ENCODE measurements around the gene LCN15.

GRCh38 chr9:136798708-136799078 lies 34.4 kb upstream of the LCN15 start:
- no peak for TF ChIP-seq CTCF (IDR thresholded peaks at IDR 0.05 in 8 of 11, conservative IDR thresholded peaks at IDR 0.05 in 3 of 11)
- no peak for TF ChIP-seq POLR2AphosphoS5 (IDR thresholded peaks at IDR 0.05)
